ENCODE results near the gene ATP8A2.
"Not testable (repeated sequence)": the region's sequence is repeated elsewhere in the genome, so short reads cannot be mapped to it uniquely, and the experiment has no call there.

The ATP8A2 gene

GRCh38 chr13:25771641-25772478, 400.1 kb downstream of the ATP8A2 start:
- no peak for DNase-seq

- DNase-seq = not testable (repeated sequence)
These were observed 400.8 kb downstream of the ATP8A2 start for GRCh38 chr13:25772534-25772933.

GRCh38 chr13:25774056-25774455, 402.3 kb downstream of the ATP8A2 start:
- DNase-seq = not testable (repeated sequence)

GRCh38 chr13:25775275-25775674, 403.5 kb downstream of the ATP8A2 start:
- DNase-seq = no peak

- no peak for DNase-seq
These were observed 404.2 kb downstream of the ATP8A2 start for GRCh38 chr13:25775986-25776385.

- no peak for DNase-seq
These were observed 404.9 kb downstream of the ATP8A2 start for GRCh38 chr13:25776722-25777121.

GRCh38 chr13:25777509-25777908, 405.7 kb downstream of the ATP8A2 start:
- no peak for DNase-seq

GRCh38 chr13:25778365-25778764, 406.6 kb downstream of the ATP8A2 start:
- DNase-seq = no peak

GRCh38 chr13:25778808-25779305, 407.1 kb downstream of the ATP8A2 start:
- no peak for DNase-seq

GRCh38 chr13:25783076-25783475, 411.3 kb downstream of the ATP8A2 start:
- DNase-seq = no peak

GRCh38 chr13:25783601-25784024, 411.8 kb downstream of the ATP8A2 start:
- DNase-seq = peak; percentile 16

- DNase-seq = no peak
These were observed 412.3 kb downstream of the ATP8A2 start for GRCh38 chr13:25784119-25784518.

GRCh38 chr13:25790137-25790536, 418.4 kb downstream of the ATP8A2 start:
- DNase-seq = not testable (repeated sequence)

- DNase-seq = no peak
These were observed 423.5 kb downstream of the ATP8A2 start for GRCh38 chr13:25795277-25795676.

- DNase-seq = no peak
These were observed 424.7 kb downstream of the ATP8A2 start for GRCh38 chr13:25796474-25796873.

GRCh38 chr13:25798998-25799397, 427.2 kb downstream of the ATP8A2 start:
- no peak for DNase-seq

GRCh38 chr13:25800523-25800922, 428.7 kb downstream of the ATP8A2 start:
- no peak for DNase-seq

GRCh38 chr13:25802579-25802978, 430.8 kb downstream of the ATP8A2 start:
- DNase-seq = no peak

GRCh38 chr13:25803641-25804040, 431.9 kb downstream of the ATP8A2 start:
- DNase-seq = peak; percentile 27

- no peak for DNase-seq
These were observed 434.6 kb downstream of the ATP8A2 start for GRCh38 chr13:25806264-25806974.

- no peak for DNase-seq
These were observed 435.8 kb downstream of the ATP8A2 start for GRCh38 chr13:25807562-25807961.

GRCh38 chr13:25811506-25811905, 439.7 kb downstream of the ATP8A2 start:
- DNase-seq = no peak

- DNase-seq = peak; percentile 65
These were observed 444.5 kb downstream of the ATP8A2 start for GRCh38 chr13:25816239-25816638.
